Calu3 (cell line): ENCODE results near the gene P3R3URF. TPM values are rescaled to one million over a fixed set of nuclear protein-coding genes. Genes with fewer than 3 reads are reported as not detected.

Experiments used
- BruUV-seq: library from RNA; stranded (reverse); fragments of 400-500 nt; replicated peaks from 2 replicates; lab custom pipeline; 2021; lab: Mats Ljungman, UMichigan
- CTCF ChIA-PET: fragments of 300-600 bp; sonication (Branson Sonifier 250); formaldehyde crosslinking; loops from one replicate; lab custom pipeline; 2022; ENCODE audit warnings: antibody characterized with exemption; lab: Charles Lee
- DNase-seq: peaks from one replicate; pipeline ENCODE4 v3.0.0; 2022
- H3K27ac Mint-ChIP-seq: one replicate; pipeline ENCODE4 v1.8.0; 2022; ENCODE audit warnings: mixed read lengths; ENCODE audit not compliant: unreplicated experiment
- H3K27me3 Mint-ChIP-seq: one replicate; pipeline ENCODE4 v1.8.0; 2022; ENCODE audit warnings: mixed read lengths; ENCODE audit not compliant: unreplicated experiment
- H3K36me3 Mint-ChIP-seq: one replicate; pipeline ENCODE4 v1.8.0; 2022; ENCODE audit warnings: mild to moderate bottlenecking, moderate library complexity, mixed read lengths; ENCODE audit not compliant: insufficient read depth, unreplicated experiment
- H3K4me1 Mint-ChIP-seq: one replicate; pipeline ENCODE4 v1.8.0; 2022; ENCODE audit warnings: mild to moderate bottlenecking, low read depth, mixed read lengths; ENCODE audit not compliant: unreplicated experiment
- H3K4me3 Mint-ChIP-seq: one replicate; pipeline ENCODE4 v1.8.0; 2022; ENCODE audit warnings: mild to moderate bottlenecking, low read depth, moderate library complexity, mixed read lengths; ENCODE audit not compliant: unreplicated experiment
- H3K9me3 Mint-ChIP-seq: one replicate; pipeline ENCODE4 v1.8.0; 2022; ENCODE audit warnings: low read depth, mixed read lengths; ENCODE audit not compliant: unreplicated experiment
- intact Hi-C: fragments of 100-400 bp; cut with micrococcal nuclease; formaldehyde crosslinking; loops from one replicate; pipeline ENCODE4 v1.10.0; 2022; ENCODE audit not compliant: unreplicated experiment
- total RNA-seq: library from RNA; stranded (reverse); gene quantifications from 2 replicates; pipeline ENCODE4 v1.2.3, GENCODE V29; 2022
- TF ChIP-seq, protein P1 (sequence below): fragments of 200-600 bp; IDR thresholded peaks from one replicate; pipeline ENCODE4 v1.8.0; 2022; ENCODE audit warnings: antibody characterized with exemption; ENCODE audit not compliant: unreplicated experiment

The P3R3URF gene
- total RNA-seq, 1 experiment from 2014 or later: not detected

DNA sequence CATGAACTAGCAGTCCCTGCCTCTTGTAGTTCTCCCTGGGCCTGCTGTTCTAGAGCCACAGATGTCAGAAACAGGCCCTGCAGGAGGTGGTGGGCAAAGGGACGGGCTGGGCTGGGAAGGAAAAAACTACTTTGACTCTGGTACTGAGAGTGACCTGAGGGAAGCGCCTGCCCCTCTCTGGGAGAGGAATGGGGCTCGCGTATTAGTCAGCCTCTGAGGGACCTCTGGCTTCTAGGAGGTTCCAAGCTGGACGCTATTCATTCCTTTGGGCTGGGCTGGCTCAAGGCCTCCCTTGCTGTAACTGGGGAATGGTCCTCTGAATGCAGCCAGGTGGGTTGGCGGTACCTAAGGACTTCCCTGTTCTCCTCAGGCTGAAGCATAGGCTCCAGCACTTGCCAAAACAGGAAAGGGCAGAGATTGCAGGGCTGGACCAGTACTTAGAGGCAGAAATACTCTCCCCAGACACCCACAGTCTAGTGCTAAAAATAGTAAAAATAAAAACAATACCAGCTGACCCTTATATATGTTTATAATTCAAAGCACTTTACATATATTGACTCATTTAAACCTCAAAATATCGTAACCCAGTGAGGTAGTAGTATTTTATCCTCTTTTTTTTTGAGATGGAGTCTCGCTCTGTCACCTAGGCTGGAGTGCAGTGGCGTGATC is 14.9 kb upstream of the P3R3URF start:
- Mint-ChIP-seq H3K36me3 (peaks cover 28% of the 10 kb centered on the region), H3K4me1 (peaks cover 15% of the 10 kb centered on the region), H3K9me3 (no peaks in the 10 kb centered on the region), H3K4me3 (no peak overlapping the region), H3K27ac (no peak overlapping the region), H3K27me3 (no peaks in the 10 kb centered on the region)
- no TSS peak for BruUV-seq
- no peak for DNase-seq
- CTCF ChIA-PET: no interaction called here
- intact Hi-C loops: no loop called here
- TF ChIP-seq, protein P1, sequence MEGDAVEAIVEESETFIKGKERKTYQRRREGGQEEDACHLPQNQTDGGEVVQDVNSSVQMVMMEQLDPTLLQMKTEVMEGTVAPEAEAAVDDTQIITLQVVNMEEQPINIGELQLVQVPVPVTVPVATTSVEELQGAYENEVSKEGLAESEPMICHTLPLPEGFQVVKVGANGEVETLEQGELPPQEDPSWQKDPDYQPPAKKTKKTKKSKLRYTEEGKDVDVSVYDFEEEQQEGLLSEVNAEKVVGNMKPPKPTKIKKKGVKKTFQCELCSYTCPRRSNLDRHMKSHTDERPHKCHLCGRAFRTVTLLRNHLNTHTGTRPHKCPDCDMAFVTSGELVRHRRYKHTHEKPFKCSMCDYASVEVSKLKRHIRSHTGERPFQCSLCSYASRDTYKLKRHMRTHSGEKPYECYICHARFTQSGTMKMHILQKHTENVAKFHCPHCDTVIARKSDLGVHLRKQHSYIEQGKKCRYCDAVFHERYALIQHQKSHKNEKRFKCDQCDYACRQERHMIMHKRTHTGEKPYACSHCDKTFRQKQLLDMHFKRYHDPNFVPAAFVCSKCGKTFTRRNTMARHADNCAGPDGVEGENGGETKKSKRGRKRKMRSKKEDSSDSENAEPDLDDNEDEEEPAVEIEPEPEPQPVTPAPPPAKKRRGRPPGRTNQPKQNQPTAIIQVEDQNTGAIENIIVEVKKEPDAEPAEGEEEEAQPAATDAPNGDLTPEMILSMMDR: no peak

DNA sequence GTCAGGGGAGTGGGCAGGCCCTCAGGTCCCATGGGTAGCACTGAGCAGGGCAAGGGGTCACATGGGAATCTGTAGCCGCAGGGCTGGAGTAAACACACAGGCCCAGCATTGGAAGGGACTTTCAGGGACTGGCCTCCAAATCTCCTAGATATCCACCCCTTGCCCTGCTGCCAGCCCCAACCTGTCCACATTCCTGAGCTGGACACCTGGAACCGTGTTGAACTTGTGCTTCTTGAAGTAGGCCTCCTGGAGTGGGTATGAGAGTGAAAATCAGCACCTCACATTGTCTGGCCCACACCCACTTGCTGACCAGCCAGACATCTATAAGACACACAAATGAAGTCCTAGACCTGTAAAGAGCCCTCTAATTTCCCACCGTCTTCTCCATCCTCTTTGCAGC is 14.3 kb upstream of the P3R3URF start:
- H3K27ac Mint-ChIP-seq: no peak overlapping the region
- CTCF ChIA-PET: interaction anchor here (0.6 kb wide), 1 partner anchor 81 kb away, joined by 6 read pairs; no protein-coding TSS in a partner anchor
- intact Hi-C loops: no loop called here
- BruUV-seq: no TSS peak
- H3K4me3 Mint-ChIP-seq: no peak overlapping the region
- no peak for DNase-seq
- TF ChIP-seq, protein P1: no peak
- H3K36me3 Mint-ChIP-seq: peaks cover 33% of the 10 kb centered on the region
- H3K4me1 Mint-ChIP-seq: peaks cover 15% of the 10 kb centered on the region
- no peaks in the 10 kb centered on the region for H3K9me3 Mint-ChIP-seq
- H3K27me3 Mint-ChIP-seq: no peaks in the 10 kb centered on the region

DNA sequence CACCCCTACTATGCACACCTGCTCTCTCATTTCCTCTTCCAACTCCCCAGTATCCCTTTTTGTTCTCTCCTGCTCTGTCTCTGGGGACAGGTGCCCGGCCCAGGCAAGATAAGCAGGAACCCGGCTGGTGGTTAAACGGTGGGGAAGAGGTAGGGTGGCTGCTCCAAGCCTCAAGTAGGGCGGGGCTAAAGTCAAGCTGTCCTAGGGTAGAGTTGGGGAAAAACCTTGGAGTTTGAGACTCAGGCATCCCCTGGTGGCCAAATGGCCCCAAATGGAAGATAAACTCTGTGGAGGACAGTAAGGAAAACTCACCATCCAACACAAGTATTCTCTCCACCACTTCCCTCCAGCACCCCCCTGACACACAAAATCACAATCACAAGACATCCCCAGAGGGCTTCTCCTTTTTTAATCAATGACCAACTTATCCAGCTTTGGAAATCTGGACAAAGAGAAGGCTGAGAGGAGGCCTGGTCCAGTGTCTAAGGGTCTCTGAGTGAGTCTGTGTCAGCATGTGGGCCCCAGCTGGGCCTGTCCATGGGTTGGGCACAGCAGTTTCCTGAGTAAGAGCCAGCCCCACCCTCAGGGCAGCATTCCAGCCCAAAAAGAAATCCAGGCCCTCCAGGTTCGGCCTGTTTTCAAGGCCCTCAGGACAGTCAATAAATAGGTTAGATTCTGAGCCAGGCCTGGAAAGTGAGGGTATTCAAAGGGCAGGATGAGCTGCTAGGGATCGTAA is 12.2 kb upstream of the P3R3URF start:
- no TSS peak for BruUV-seq
- Mint-ChIP-seq H3K27me3 (no peaks in the 10 kb centered on the region), H3K36me3 (peaks cover 40% of the 10 kb centered on the region), H3K27ac (peak overlapping the region; percentile 42), H3K9me3 (no peaks in the 10 kb centered on the region), H3K4me3 (no peak overlapping the region), H3K4me1 (peaks cover 31% of the 10 kb centered on the region)
- DNase-seq: no peak
- TF ChIP-seq, protein P1: no peak
- CTCF ChIA-PET: no interaction called here
- intact Hi-C loops: no loop called here

DNA sequence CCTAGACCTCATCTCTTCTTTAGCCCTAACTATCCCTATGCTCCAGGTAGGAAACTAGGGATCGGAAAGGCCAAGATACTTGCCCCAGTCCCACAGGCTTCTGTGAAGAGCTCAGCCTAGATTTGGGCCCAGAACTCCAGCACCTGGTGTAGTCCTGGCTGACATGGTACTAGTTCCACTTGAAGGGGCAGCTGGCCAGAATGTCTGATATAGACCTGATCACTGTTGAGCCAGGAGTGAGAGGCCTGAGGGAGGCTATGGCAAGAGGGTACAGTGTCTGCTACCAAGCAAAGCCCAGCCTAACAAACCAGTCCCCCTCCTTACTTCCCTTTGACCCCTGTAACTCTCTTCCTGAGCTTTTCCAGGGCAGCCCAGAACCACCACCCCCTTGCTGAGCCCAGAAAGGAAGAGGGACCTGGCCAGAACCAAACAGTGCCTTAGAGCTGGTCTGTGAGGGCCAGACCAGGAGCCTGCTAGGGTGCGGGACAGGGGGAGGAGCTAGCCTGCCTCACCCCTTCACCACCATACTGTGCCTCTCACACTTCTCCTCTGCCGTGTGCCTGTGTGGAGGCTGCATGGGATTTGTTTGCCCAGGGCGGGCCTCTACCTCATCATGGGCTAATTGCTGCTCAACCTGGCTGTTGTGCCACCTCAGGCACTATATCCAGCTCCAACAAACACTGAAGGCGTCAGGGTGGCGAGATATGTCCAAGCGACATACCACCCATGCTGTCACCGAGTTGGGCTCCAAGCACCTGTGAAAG is 11.0 kb upstream of the P3R3URF start:
- Mint-ChIP-seq H3K36me3 (peaks cover 45% of the 10 kb centered on the region), H3K4me1 (peaks cover 31% of the 10 kb centered on the region), H3K4me3 (no peak overlapping the region), H3K27me3 (no peaks in the 10 kb centered on the region), H3K9me3 (no peaks in the 10 kb centered on the region), H3K27ac (peak overlapping the region; percentile 42)
- no peak for DNase-seq
- no TSS peak for BruUV-seq
- CTCF ChIA-PET: interaction anchor here (0.6 to 1.1 kb wide), 2 partner anchors 26 to 27 kb away, joined by 3 read pairs; no protein-coding TSS in a partner anchor
- TF ChIP-seq, protein P1: no peak
- intact Hi-C loops: no loop called here
